ENCODE results near the gene ADAMTS12.

The ADAMTS12 gene

GRCh38 chr5:33662722-33663427 is 228.9 kb downstream of the ADAMTS12 start:
- no peak for TF ChIP-seq SIN3A (IDR thresholded peaks at IDR 0.05; ENCODE audit: borderline replicate concordance, insufficient read depth, low read length)
- no peak for TF ChIP-seq TAF1 (IDR thresholded peaks at IDR 0.05; ENCODE audit: borderline replicate concordance, insufficient read depth, low read length)
- TF ChIP-seq POLR2AphosphoS5 (IDR thresholded peaks at IDR 0.05; ENCODE audit: low read depth, low read length): no peak
- no peak for TF ChIP-seq REST (IDR thresholded peaks at IDR 0.05; ENCODE audit: insufficient read depth in 1 of 2, low read depth in 2 of 2, low read length in 2 of 2)
- no peak for TF ChIP-seq FOXP2 (optimal IDR thresholded peaks at IDR 0.05; ENCODE audit: borderline replicate concordance, extremely low read depth, extremely low read length, insufficient read depth)

GRCh38 chr5:33659526-33660169 is 232.1 kb downstream of the ADAMTS12 start:
- TF ChIP-seq FOXP2 (optimal IDR thresholded peaks at IDR 0.05; ENCODE audit: borderline replicate concordance, extremely low read depth, extremely low read length, insufficient read depth) (no peak), TAF1 (IDR thresholded peaks at IDR 0.05; ENCODE audit: borderline replicate concordance, insufficient read depth, low read length) (no peak)

GRCh38 chr5:33657804-33658440 is 233.9 kb downstream of the ADAMTS12 start:
- no peak for TF ChIP-seq SIN3A (IDR thresholded peaks at IDR 0.05; ENCODE audit: borderline replicate concordance, insufficient read depth, low read length)
- TF ChIP-seq POLR2AphosphoS5 (IDR thresholded peaks at IDR 0.05; ENCODE audit: low read depth, low read length): no peak
- no peak for TF ChIP-seq REST (IDR thresholded peaks at IDR 0.05; ENCODE audit: insufficient read depth in 1 of 2, low read depth in 2 of 2, low read length in 2 of 2)
- no peak for TF ChIP-seq FOXP2 (optimal IDR thresholded peaks at IDR 0.05; ENCODE audit: borderline replicate concordance, extremely low read depth, extremely low read length, insufficient read depth)
- no peak for TF ChIP-seq TAF1 (IDR thresholded peaks at IDR 0.05; ENCODE audit: borderline replicate concordance, insufficient read depth, low read length)

- TF ChIP-seq TAF1 (IDR thresholded peaks at IDR 0.05; ENCODE audit: borderline replicate concordance, insufficient read depth, low read length): no peak
- TF ChIP-seq POLR2AphosphoS5 (IDR thresholded peaks at IDR 0.05; ENCODE audit: low read depth, low read length): no peak
- TF ChIP-seq SIN3A (IDR thresholded peaks at IDR 0.05; ENCODE audit: borderline replicate concordance, insufficient read depth, low read length): no peak
- TF ChIP-seq REST (IDR thresholded peaks at IDR 0.05; ENCODE audit: insufficient read depth in 1 of 2, low read depth in 2 of 2, low read length in 2 of 2): no peak
Observed at GRCh38 chr5:33657176-33657575, 234.6 kb downstream of the ADAMTS12 start.

GRCh38 chr5:33650911-33651310 is 240.9 kb downstream of the ADAMTS12 start:
- no peak for TF ChIP-seq REST (IDR thresholded peaks at IDR 0.05; ENCODE audit: insufficient read depth in 1 of 2, low read depth in 2 of 2, low read length in 2 of 2)
- no peak for TF ChIP-seq POLR2AphosphoS5 (IDR thresholded peaks at IDR 0.05; ENCODE audit: low read depth, low read length)
- no peak for TF ChIP-seq SIN3A (IDR thresholded peaks at IDR 0.05; ENCODE audit: borderline replicate concordance, insufficient read depth, low read length)
- TF ChIP-seq FOXP2 (optimal IDR thresholded peaks at IDR 0.05; ENCODE audit: borderline replicate concordance, extremely low read depth, extremely low read length, insufficient read depth): no peak
- TF ChIP-seq TAF1 (IDR thresholded peaks at IDR 0.05; ENCODE audit: borderline replicate concordance, insufficient read depth, low read length): no peak

Data from PFSK-1 (cell line).